WTC11 (cell line): ENCODE measurements around the gene CLDN9. TPM values are rescaled to one million over a fixed set of nuclear protein-coding genes. Genes with fewer than 3 reads are reported as not detected.

Experiments used
- ATF6 ChIP-seq: sonication (generic); formaldehyde crosslinking; IDR thresholded peaks from 2 replicates; pipeline ENCODE4 v1.8.1; 2023; ENCODE audit warnings: mild to moderate bottlenecking, missing genetic modification reagents
- CBFB ChIP-seq: sonication (generic); formaldehyde crosslinking; IDR thresholded peaks from 2 replicates; pipeline ENCODE4 v1.8.1; 2022; ENCODE audit warnings: mild to moderate bottlenecking, low read depth, missing genetic modification reagents
- CREB1 ChIP-seq: sonication (generic); formaldehyde crosslinking; IDR thresholded peaks from 2 replicates; pipeline ENCODE4 v1.8.0; 2023; ENCODE audit warnings: mild to moderate bottlenecking, missing genetic modification reagents
- ERG ChIP-seq: fragments of 250-450 bp; sonication (Bioruptor Pico); IDR thresholded peaks from 2 replicates; pipeline ENCODE4 v1.8.0; 2021; ENCODE audit warnings: mild to moderate bottlenecking
- ESRRA ChIP-seq: sonication (generic); formaldehyde crosslinking; IDR thresholded peaks from 2 replicates; pipeline ENCODE4 v1.8.1; 2022; ENCODE audit warnings: mild to moderate bottlenecking, missing genetic modification reagents, borderline replicate concordance
- HMGXB4 ChIP-seq: sonication (generic); formaldehyde crosslinking; IDR thresholded peaks from 2 replicates; pipeline ENCODE4 v1.8.1; 2023; ENCODE audit warnings: mild to moderate bottlenecking, moderate library complexity, missing genetic modification reagents
- JAZF1 ChIP-seq: fragments of 250-450 bp; sonication (Bioruptor Pico); IDR thresholded peaks from 2 replicates; pipeline ENCODE4 v1.9.0; 2021; ENCODE audit warnings: moderate library complexity, mild to moderate bottlenecking, inconsistent platforms
- JUN ChIP-seq: sonication (generic); formaldehyde crosslinking; IDR thresholded peaks from 2 replicates; pipeline ENCODE4 v1.8.0; 2023; ENCODE audit warnings: mild to moderate bottlenecking, missing genetic modification reagents
- MXD4 ChIP-seq: fragments of 250-450 bp; sonication (Bioruptor Pico); IDR thresholded peaks from 2 replicates; pipeline ENCODE4 v1.8.0; 2021; ENCODE audit warnings: mild to moderate bottlenecking, moderate library complexity, borderline replicate concordance
- MYBL2 ChIP-seq: sonication (generic); formaldehyde crosslinking; IDR thresholded peaks from 2 replicates; pipeline ENCODE4 v1.8.1; 2023; ENCODE audit warnings: mild to moderate bottlenecking, moderate library complexity, missing genetic modification reagents
- NFATC4 ChIP-seq: fragments of 250-450 bp; sonication (Bioruptor Pico); IDR thresholded peaks from 2 replicates; pipeline ENCODE4 v1.9.0; 2021; ENCODE audit warnings: mild to moderate bottlenecking
- NR3C1 ChIP-seq: sonication (generic); formaldehyde crosslinking; conservative IDR thresholded peaks from 2 replicates; pipeline ENCODE4 v1.8.1; 2023; ENCODE audit warnings: low read depth, mild to moderate bottlenecking, missing genetic modification reagents
- OVOL2 ChIP-seq: fragments of 250-450 bp; sonication (Bioruptor Pico); IDR thresholded peaks from 2 replicates; pipeline ENCODE4 v1.9.0; 2021; ENCODE audit warnings: mild to moderate bottlenecking, borderline replicate concordance
- PRRX2 ChIP-seq: fragments of 250-450 bp; sonication (Bioruptor Pico); IDR thresholded peaks from 2 replicates; pipeline ENCODE4 v1.8.0; 2021; ENCODE audit warnings: mild to moderate bottlenecking
- RORB ChIP-seq: fragments of 250-450 bp; sonication (Bioruptor Pico); IDR thresholded peaks from 2 replicates; pipeline ENCODE4 v1.9.0; 2021; ENCODE audit warnings: mild to moderate bottlenecking
- STAT6 ChIP-seq: sonication (generic); formaldehyde crosslinking; conservative IDR thresholded peaks from 2 replicates; pipeline ENCODE4 v1.8.1; 2023; ENCODE audit warnings: mild to moderate bottlenecking, low read depth, missing genetic modification reagents, moderate library complexity
- TP53 ChIP-seq: sonication (generic); formaldehyde crosslinking; IDR thresholded peaks from 2 replicates; pipeline ENCODE4 v1.8.1; 2023; ENCODE audit warnings: mild to moderate bottlenecking, missing genetic modification reagents
- ZNF121 ChIP-seq: sonication (generic); formaldehyde crosslinking; IDR thresholded peaks from 2 replicates; pipeline ENCODE4 v1.8.0; 2023; ENCODE audit warnings: missing genetic modification reagents
- ZNF232 ChIP-seq: sonication (generic); formaldehyde crosslinking; IDR thresholded peaks from 2 replicates; pipeline ENCODE4 v1.8.0; 2022; ENCODE audit warnings: mild to moderate bottlenecking, missing genetic modification reagents
- ZNF263 ChIP-seq: sonication (generic); formaldehyde crosslinking; IDR thresholded peaks from 2 replicates; pipeline ENCODE4 v1.8.1; 2022; ENCODE audit warnings: low read depth, mild to moderate bottlenecking, moderate library complexity, missing genetic modification reagents
- ZNF317 ChIP-seq: sonication (generic); formaldehyde crosslinking; IDR thresholded peaks from 2 replicates; pipeline ENCODE4 v1.8.1; 2023; ENCODE audit warnings: low read depth, mild to moderate bottlenecking, moderate library complexity, missing genetic modification reagents, borderline replicate concordance
- ZNF396 ChIP-seq: fragments of 250-450 bp; sonication (Bioruptor Pico); IDR thresholded peaks from 2 replicates; pipeline ENCODE4 v1.8.0; 2021; ENCODE audit warnings: mild to moderate bottlenecking, moderate library complexity, borderline replicate concordance
- ZNF512 ChIP-seq: sonication (generic); formaldehyde crosslinking; IDR thresholded peaks from 2 replicates; pipeline ENCODE4 v1.8.1; 2022; ENCODE audit warnings: missing genetic modification reagents, borderline replicate concordance
- total RNA-seq: library from RNA; stranded (reverse); gene quantifications from 3 replicates; pipeline ENCODE4 v1.2.3, GENCODE V29; 2021

The CLDN9 gene
- total RNA-seq, 1 experiment from 2014 or later: 0.92 TPM

GRCh38 chr16:2969545-2970521, 42.9 kb upstream of the CLDN9 start (continued):
- TF ChIP-seq ZNF512: no peak
- TF ChIP-seq ZNF317 (CRISPR knock-in tag): no peak
- TF ChIP-seq PRRX2 (CRISPR knock-in tag): no peak
- TF ChIP-seq CREB1 (CRISPR knock-in tag): no peak
- TF ChIP-seq ERG (CRISPR knock-in tag): peak; percentile 24; the same call in 1 of the 2 replicates
- TF ChIP-seq ZNF263 (CRISPR knock-in tag): peak; percentile 66; the same call in 1 of the 2 replicates
- TF ChIP-seq ZNF232 (CRISPR knock-in tag): no peak
- TF ChIP-seq NFATC4 (CRISPR knock-in tag): 0 out of 2 replicates have a peak, but pooled peaks have one; percentile 3
- TF ChIP-seq MXD4 (CRISPR knock-in tag): no peak
- TF ChIP-seq ZNF121 (CRISPR knock-in tag): no peak
- TF ChIP-seq TP53 (CRISPR knock-in tag): 0 out of 2 replicates have a peak, but pooled peaks have one; percentile 34
- no peak for TF ChIP-seq ZNF396 (CRISPR knock-in tag)
- TF ChIP-seq ATF6 (CRISPR knock-in tag): no peak
- TF ChIP-seq CBFB (CRISPR knock-in tag): no peak
- TF ChIP-seq JUN (CRISPR knock-in tag): peak; percentile 15; the same call in 1 of the 2 replicates
- TF ChIP-seq RORB (CRISPR knock-in tag): no peak
- no peak for TF ChIP-seq OVOL2
- TF ChIP-seq MYBL2: no peak
- no peak for TF ChIP-seq JAZF1 (CRISPR knock-in tag)
- TF ChIP-seq HMGXB4 (CRISPR knock-in tag): no peak; the same call in none of the 2 replicates
- no peak for TF ChIP-seq STAT6 (CRISPR knock-in tag)
- TF ChIP-seq NR3C1 (CRISPR knock-in tag): no peak
- TF ChIP-seq ESRRA (CRISPR knock-in tag): no peak
